EH (cell line): ENCODE data around the gene TSPAN18.
A peak's percentile ranks its signal among the peaks of the same experiment; 100 is the strongest.

ENCODE experiments used
- DNase-seq: peaks from one replicate; pipeline ENCODE4 v3.0.0-alpha.2; 2015; ENCODE audit warnings: low read depth

The TSPAN18 gene

GRCh38 chr11:44942029-44942955 lies 215.5 kb downstream of the TSPAN18 start:
- no peak for DNase-seq

- no peak for DNase-seq
These were observed 216.4 kb downstream of the TSPAN18 start for GRCh38 chr11:44943118-44943517.

DNA sequence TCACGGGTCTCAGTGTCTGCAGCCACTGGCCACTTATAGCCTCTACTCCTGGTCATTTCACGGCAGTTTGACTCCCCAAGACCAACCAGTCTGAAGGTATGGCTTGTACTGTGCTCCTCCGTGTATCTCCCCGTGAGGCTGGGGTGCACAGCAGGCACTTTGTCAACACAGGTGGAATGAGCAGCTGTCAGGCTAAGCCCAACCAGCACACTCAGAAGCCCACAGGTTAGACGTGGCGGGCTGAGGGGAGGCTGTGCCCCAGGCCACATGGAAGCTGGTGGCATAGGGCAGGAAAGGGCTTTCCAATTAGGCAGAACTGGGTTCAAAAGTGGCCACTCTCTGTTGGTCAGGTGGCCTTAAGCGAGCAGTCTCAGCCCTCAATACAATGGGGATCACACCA lies 216.9 kb downstream of the TSPAN18 start:
- no peak for DNase-seq

GRCh38 chr11:44944181-44944852 lies 217.6 kb downstream of the TSPAN18 start:
- DNase-seq = no peak

DNA sequence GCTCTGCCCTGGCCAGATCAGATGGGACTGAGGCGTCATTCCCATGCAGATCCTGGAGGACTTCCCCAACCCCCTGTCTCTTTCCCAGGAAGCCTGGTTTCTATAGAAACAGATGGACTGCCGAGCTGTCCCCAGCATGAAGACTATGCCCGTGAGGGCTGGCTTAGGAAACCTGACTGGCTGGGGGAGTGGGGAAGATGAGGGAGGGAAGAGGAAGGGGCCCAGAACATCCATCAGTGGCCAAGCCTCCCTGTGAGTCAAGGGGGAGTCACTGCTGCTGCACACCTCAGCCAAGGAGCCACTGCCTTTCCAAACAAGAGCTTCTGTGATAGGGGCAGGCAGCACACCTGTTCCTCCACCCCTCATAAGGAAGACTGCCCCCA lies 218.1 kb downstream of the TSPAN18 start:
- no peak for DNase-seq

DNA sequence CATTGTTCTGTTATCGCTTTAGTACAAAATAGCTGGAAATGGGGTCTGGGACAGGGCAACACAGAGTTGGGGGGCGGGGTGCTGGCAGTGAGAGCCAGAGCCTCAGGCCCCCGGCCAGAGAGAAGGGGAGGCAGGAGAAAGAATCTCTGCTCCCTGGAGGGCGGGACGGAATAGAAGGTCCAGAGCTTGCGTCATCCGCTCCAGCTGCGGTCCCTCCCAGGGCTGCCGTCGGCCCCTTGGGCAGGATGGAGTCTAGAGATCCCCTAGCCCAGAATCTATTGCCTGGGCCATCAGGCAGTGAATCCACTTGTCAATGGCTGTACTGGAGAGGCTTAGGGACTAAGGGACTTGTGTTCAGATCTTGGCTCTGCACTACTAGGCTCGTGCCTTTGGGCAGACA lies 218.9 kb downstream of the TSPAN18 start:
- DNase-seq = no peak

- no peak for DNase-seq
These were observed 219.5 kb downstream of the TSPAN18 start for GRCh38 chr11:44946263-44946662.

- DNase-seq = no peak
These were observed 220.4 kb downstream of the TSPAN18 start for GRCh38 chr11:44947114-44947513.

DNA sequence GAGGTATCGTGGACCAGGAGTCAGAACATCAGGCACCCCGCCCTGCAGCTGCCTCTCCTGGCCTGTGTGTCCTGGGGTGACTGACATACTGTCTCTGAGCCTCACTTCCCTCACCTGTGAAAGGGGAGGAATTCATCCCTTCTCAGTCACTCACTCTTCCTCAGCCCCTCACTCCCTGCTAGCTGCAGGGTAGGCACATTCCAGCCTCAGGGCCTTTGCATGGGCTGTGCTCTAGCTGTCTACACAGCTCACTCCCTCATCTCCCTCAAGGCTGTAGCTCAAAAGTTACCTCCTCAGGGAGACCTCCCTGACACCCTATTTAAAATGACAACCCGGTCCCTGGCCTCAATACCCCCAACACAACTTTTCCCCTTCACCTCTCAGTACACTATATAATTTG lies 221.4 kb downstream of the TSPAN18 start:
- no peak for DNase-seq

DNA sequence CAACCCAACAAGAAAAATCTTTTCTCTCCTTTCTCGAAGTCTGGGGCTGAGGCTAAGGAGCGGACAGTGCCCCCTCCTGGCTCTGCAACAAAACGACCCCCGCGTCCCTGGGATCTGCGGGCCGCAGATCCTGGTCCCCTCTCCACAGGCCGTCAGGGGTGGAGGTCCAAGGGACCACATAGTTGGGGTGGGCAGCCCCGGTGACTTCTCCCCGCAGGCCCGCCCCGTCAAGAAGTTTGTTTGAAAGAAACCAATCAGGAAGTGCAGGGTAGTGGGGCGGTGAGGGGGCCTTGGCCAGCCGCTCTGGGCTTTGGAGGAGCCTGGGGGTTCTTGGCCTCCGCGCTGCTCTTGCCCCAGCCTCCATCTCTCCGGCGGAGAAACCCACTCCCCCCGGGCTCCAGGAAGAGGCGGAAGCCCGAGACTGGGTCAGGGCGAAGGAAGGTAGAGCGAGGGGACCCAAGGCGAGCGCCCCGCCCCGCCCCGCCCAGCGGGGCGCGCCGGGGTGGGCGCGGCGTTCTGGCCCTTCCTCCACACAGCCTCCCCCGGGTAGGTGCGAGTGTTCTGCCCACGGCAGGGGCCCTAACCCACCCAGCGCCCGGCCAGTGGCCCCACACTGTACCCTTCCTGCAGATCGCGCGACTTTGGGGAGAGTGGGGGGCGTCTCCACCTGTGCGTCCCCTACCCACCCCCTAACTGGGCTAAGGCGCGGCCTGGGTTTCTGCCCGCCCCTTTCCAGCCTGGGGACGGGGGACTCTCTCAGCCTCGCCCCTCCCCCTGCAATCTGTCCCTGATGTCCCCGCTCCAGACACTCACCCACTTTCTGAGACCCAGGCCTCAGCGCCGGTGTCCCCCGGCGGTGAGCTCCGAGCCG lies 222.6 kb downstream of the TSPAN18 start:
- peak; percentile 47 for DNase-seq

DNA sequence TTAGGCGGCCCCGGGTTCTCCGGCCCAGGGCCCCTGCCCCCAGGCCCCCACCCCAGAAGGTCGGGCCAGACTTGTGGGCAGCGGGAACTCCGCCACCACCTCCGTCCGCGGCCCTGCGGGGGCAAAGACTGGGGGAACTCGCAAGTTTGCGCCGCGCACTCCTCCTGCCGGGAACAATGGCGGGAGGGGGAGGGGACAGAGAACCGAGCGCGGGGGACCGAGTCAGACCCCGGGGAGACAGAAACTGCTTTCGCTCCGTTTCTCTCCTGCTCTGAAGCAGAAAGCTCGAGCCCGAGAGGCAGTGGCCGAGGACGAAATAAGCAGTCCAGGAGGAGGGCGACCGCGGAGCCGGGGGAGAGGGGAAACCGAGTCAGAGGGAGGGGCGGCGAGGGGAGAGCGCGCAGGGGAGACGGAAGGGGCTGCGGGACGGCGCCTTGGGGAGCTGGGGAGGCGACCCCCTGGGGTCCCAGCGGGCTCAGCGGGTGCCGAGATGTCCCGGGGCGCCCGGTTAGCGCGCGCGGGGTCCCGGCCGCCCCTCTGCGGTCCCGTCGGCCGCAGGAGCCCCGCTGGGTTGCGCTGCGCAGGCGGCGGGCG lies 223.4 kb downstream of the TSPAN18 start:
- DNase-seq = peak; percentile 22

DNA sequence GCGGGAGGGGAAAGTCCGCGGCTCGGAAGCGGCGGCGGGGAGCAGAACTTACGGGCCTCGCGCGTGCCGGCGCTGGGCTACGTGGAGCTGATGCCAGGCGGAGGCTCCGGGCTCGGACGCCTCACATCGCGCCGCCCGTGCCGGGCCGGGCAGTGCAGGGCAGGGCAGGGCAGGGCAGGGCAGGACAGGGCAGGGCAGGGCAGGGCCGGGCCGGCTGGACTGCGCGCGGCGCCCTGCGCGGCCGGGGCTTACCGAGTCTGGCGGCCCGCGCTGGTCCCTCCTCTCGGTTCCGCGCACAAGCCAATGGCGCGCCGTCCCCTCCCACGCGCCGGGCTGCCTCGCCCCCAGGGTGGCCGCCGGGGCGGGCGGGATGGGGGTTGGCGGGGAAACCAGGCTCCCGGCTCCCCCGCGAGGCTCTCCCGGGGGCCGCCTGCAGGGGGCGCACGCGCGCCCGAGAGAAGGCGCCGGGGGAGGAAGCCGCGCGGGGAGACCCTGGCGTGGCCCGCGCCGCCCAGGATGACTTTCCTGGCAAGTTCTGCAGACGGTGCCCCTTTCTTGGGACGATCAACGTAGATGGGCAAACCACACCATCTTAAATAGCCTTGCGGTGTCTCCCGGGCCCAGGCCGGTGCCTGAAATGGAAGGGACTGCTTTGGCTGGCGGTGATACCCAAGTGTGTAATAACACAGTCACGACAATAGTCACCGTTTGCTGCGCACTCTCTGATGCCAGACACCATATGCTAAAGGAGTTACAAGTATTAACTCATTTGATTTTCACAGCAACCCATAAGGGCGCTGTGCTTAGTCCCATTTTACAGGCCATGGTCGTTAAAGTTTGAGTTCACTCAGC lies 224.1 kb downstream of the TSPAN18 start, which contains the start of gene TP53I11:
TP53I11 (minus strand) TSS at position 259 of the 852 bp plus-strand sequence. CDS start 12,548 bp downstream, outside the sequence.
- DNase-seq = peak; percentile 80

DNA sequence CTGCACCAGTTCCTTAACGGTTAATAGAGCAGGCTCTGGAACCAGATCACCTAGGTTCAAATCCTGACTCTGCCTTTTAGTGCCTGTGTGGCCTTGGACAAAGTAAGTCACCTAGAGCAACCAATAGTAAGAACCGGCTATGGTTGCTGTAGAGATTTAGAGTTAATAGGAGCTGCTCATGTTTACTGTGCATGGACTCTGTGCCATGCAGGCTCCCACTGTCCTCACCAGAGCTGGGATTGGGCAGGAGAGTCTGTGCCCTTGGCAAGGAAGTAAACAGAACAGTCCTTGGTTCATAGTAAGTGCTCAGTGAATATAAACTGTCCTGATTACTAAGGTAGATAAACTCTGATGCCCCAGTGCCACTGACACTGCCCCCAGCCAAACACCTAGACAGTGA lies 225.3 kb downstream of the TSPAN18 start:
- DNase-seq = no peak

GRCh38 chr11:44952500-44953260 lies 225.9 kb downstream of the TSPAN18 start:
- no peak for DNase-seq

- DNase-seq = no peak
These were observed 227.5 kb downstream of the TSPAN18 start for GRCh38 chr11:44954051-44954906.

GRCh38 chr11:44955015-44955738 lies 228.4 kb downstream of the TSPAN18 start:
- peak; percentile 87 for DNase-seq

GRCh38 chr11:44957040-44957515 lies 230.3 kb downstream of the TSPAN18 start:
- DNase-seq = no peak
